Choroid plexus epithelial cell (primary cell): Measurements from ENCODE around the gene SLIT2.

Experiments used
- DNase-seq: peaks from one replicate; pipeline ENCODE4 v3.0.0-alpha.2; 2010; ENCODE audit warnings: low read depth
- H3K4me3 ChIP-seq: 2 replicates; pipeline ENCODE4 v1.5.1; 2011; ENCODE audit warnings: low read depth, mild to moderate bottlenecking, control low read depth, low read length, moderate library complexity
- CTCF ChIP-seq: conservative IDR thresholded peaks from 2 replicates; pipeline ENCODE4 v1.5.1; 2011; ENCODE audit warnings: low read depth, mild to moderate bottlenecking, control low read depth, inconsistent platforms, low read length, moderate library complexity

Gene SLIT2

GRCh38 chr4:20287246-20287645 is 35.5 kb downstream of the SLIT2 start:
- no peak for DNase-seq
- H3K4me3 ChIP-seq: no peak overlapping the region
- TF ChIP-seq CTCF: no peak

GRCh38 chr4:20288047-20288650 is 36.4 kb downstream of the SLIT2 start:
- DNase-seq: no peak
- no peak for TF ChIP-seq CTCF
- H3K4me3 ChIP-seq: no peak overlapping the region

- no peak for DNase-seq
- TF ChIP-seq CTCF: no peak
- no peak overlapping the region for H3K4me3 ChIP-seq
Observed at GRCh38 chr4:20288846-20289512, 37.3 kb downstream of the SLIT2 start.

GRCh38 chr4:20289782-20290181 is 38.1 kb downstream of the SLIT2 start:
- no peak for DNase-seq
- no peak for TF ChIP-seq CTCF
- H3K4me3 ChIP-seq: no peak overlapping the region

GRCh38 chr4:20292739-20293138 is 41.0 kb downstream of the SLIT2 start:
- TF ChIP-seq CTCF: no peak
- no peak overlapping the region for H3K4me3 ChIP-seq
- DNase-seq: no peak

- no peak for DNase-seq
- no peak for TF ChIP-seq CTCF
- no peak overlapping the region for H3K4me3 ChIP-seq
Observed at GRCh38 chr4:20297261-20297660, 45.6 kb downstream of the SLIT2 start.

GRCh38 chr4:20297783-20298182 is 46.1 kb downstream of the SLIT2 start:
- no peak for TF ChIP-seq CTCF
- H3K4me3 ChIP-seq: no peak overlapping the region
- DNase-seq: no peak
